Measurements from ENCODE around the gene TARP. TPM values are rescaled to one million over a fixed set of nuclear protein-coding genes. Genes with fewer than 3 reads are reported as not detected.

TARP gene

DNA sequence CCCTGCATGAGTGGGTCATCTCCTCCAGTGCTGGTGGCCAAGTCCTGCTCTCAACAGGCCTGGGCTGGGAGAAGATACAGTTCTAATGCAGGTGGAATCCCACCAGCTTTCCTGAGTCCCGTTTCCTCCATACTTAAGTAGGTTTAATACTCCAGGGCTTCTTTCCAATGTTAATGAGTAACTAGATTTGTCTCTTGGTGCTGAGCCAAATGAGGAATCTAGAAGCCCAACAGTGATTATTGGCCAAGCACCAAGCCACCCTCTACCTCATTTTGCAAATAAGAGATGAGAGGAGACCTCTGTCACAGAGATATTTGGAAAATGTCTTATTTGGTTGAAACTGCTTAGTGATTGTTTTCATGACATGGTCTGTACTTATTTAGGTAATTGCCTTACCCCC lies 58.3 kb downstream of the TARP start:
- DNase-seq: no peak
- Histone ChIP-seq H3K4me3 (no peak overlapping the region), H3K4me1 (ENCODE audit: insufficient read depth) (peaks cover 2% of the 10 kb centered on the region), H3K27ac (peak overlapping the region in 1 of 2 donors; percentile 7), H3K27me3 (no peaks in the 10 kb centered on the region), H3K9me3 (no peaks in the 10 kb centered on the region), H3K36me3 (no peaks in the 10 kb centered on the region)
- TF ChIP-seq, protein P1, sequence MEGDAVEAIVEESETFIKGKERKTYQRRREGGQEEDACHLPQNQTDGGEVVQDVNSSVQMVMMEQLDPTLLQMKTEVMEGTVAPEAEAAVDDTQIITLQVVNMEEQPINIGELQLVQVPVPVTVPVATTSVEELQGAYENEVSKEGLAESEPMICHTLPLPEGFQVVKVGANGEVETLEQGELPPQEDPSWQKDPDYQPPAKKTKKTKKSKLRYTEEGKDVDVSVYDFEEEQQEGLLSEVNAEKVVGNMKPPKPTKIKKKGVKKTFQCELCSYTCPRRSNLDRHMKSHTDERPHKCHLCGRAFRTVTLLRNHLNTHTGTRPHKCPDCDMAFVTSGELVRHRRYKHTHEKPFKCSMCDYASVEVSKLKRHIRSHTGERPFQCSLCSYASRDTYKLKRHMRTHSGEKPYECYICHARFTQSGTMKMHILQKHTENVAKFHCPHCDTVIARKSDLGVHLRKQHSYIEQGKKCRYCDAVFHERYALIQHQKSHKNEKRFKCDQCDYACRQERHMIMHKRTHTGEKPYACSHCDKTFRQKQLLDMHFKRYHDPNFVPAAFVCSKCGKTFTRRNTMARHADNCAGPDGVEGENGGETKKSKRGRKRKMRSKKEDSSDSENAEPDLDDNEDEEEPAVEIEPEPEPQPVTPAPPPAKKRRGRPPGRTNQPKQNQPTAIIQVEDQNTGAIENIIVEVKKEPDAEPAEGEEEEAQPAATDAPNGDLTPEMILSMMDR (IDR thresholded peaks at IDR 0.05): no peak
- TF ChIP-seq EP300 (IDR thresholded peaks at IDR 0.05): no peak
- TF ChIP-seq POLR2A (IDR thresholded peaks at IDR 0.05): no peak
- 31 to 52% (median 44%) methylated on average over 1 of the region's 1 CpG for WGBS, 3 donors
- intact Hi-C loops (cut with DNase I): no loop called here

DNA sequence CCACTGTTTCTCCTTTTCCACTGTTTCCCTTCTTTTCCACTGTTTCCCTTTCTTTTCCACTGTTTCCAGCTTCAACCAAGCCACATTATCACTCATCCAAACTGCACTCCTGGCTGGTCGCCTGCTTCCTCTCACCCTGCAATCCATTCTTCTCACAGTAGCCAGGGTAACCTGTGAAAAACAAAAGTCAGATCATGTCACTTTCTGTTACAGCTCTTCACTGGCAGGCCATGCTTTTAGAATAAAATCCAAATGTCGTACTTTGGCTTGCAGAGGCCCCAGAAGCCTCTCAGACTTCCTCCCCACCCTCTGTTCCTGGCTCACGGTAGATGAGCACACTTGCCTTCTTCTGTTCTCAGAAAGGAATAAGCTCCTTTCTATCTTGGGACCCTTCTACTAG lies 61.5 kb downstream of the TARP start:
- intact Hi-C loops (cut with DNase I): no loop called here
- H3K27ac ChIP-seq: no peak overlapping the region

DNA sequence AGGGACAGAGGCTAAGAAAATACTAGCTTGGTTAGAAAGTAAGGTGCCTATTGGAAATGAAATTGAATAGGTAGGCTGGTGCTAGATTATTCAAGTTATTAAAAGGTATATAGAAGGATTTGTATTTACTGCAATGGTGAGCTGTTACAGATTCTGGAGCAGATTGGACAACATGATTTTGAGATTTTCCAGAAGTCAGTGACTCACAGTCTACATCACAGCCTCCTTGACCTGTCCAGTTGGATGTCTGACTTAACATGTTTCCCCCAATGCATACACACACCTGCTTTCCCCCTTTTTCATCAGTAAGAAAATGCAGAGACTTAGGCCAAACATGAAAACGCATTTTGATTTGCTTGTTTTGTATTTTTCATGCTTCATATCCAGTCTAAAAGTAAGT lies 62.0 kb downstream of the TARP start:
- Histone ChIP-seq H3K27ac (no peak overlapping the region), H3K9me3 (no peaks in the 10 kb centered on the region)

More for the DNA sequence above, 61.5 kb downstream of the TARP start:
- WGBS, 3 donors: 67 to 79% (median 79%) methylated on average over 3 of the region's 3 CpGs
- no peaks in the 10 kb centered on the region for H3K36me3 ChIP-seq
- H3K9me3 ChIP-seq: no peaks in the 10 kb centered on the region
- H3K4me3 ChIP-seq: no peak overlapping the region
- peaks cover 2% of the 10 kb centered on the region for H3K4me1 ChIP-seq (ENCODE audit: insufficient read depth)
- no peaks in the 10 kb centered on the region for H3K27me3 ChIP-seq
- no peak for TF ChIP-seq EP300 (IDR thresholded peaks at IDR 0.05)
- TF ChIP-seq, protein P1 (IDR thresholded peaks at IDR 0.05): no peak
- TF ChIP-seq POLR2A (IDR thresholded peaks at IDR 0.05): no peak
- DNase-seq: no peak

More for the DNA sequence above, 62.0 kb downstream of the TARP start:
- intact Hi-C loops (cut with DNase I): no loop called here
- Histone ChIP-seq H3K4me1 (ENCODE audit: insufficient read depth) (peaks cover 2% of the 10 kb centered on the region), H3K27me3 (no peaks in the 10 kb centered on the region), H3K36me3 (no peaks in the 10 kb centered on the region), H3K4me3 (no peak overlapping the region)
- no peak for DNase-seq
- TF ChIP-seq, protein P1 (IDR thresholded peaks at IDR 0.05): no peak
- TF ChIP-seq POLR2A (IDR thresholded peaks at IDR 0.05) (no peak), EP300 (IDR thresholded peaks at IDR 0.05) (no peak)
- WGBS, 3 donors: 90 to 92% (median 92%) methylated on average over 1 of the region's 1 CpG

Small RNAs within 50 kb of the gene (small RNA-seq; reads per million reads assigned to genes)
- gene TRGJ1 (not detected), gene TRGJ2 (not detected), gene TRGJP (not detected), gene TRGJP1 (not detected), gene TRGJP2 (not detected), gene TRGVA (not detected)

Other genes starting within 250 kb of the TARP start
- gene STARD3NL, start 95.4 kb downstream of the TARP start, total RNA-seq: 10 to 100 TPM; 24.4 to 44.3 (median 35.3) TPM
- gene STARD3NL, start 95.4 kb downstream of the TARP start, polyA plus RNA-seq: 10 to 100 TPM; 35.7 to 50.1 TPM

Measured in ovary (tissue), 9 donors.